Fibroblast of skin of left quadriceps (primary cell): ENCODE data around the gene SBNO1.
"Not testable (repeated sequence)": the region's sequence is repeated elsewhere in the genome, so short reads cannot be mapped to it uniquely, and the experiment has no call there.

ENCODE experiments used
- DNase-seq, 2 experiments: peaks; one replicate each; pipeline ENCODE4 v3.0.0-alpha.2; 2013; ENCODE audit warnings: low read depth in 2 of 2

SBNO1 gene

DNA sequence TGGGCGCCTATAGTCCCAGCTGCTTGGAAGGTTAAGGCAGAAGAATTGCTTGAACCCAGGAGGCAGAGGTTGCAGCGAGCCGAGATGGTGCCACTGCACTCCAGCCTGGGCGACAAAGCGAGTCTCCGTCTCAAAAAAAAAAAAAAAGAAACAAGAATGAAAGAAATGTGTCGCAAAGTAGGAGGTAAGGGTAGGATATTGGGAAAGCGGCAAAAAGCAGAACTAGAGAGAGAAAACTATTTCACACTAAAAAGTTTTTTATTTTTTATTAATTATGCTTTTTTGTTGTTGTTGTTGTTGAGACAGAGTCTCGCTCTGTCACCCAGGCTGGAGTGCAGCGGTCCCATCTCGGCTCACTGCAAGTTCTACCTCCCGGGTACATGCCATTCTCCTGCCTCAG lies 17.7 kb downstream of the SBNO1 start:
- no peak for DNase-seq

GRCh38 chr12:123344086-123344485 lies 20.6 kb downstream of the SBNO1 start:
- no peak for DNase-seq

DNA sequence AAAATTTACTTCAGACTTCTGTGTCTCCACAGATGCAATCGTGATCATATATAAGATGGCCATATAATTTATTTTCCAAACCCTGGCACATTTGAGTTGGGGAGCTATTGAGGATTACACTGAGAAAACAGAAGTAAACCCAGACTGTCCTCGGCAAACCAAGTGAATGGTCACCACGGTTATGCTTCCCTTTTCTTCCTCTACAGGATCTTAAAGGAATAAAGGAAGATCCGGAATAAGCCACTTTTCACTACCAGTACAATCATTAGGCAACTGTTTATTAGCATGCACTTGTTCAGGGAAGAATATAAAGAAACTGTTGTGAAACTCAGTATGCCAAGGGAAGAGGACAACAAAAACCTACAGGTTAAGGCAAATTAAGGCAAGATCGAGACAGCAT lies 27.6 kb downstream of the SBNO1 start:
- DNase-seq, result no peak

DNA sequence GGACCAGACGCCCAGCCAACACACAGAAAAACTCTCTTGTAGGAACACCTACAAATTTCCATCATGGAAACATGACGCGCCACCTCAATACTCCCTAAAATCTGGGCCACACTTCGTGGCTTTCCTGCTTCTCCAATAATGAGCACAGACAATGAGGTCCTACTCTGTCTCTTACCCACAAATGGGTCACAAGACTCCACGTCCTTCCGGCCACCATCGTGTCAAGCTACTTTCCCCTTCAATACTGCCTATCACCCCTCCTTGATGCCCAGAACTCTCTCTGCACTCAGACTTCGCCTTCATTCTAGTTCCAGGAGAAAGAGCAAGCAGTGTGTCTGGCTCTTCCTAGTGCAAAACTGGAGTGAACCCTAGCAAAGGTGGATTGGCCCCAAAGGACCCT lies 28.1 kb downstream of the SBNO1 start:
- no peak for DNase-seq

DNA sequence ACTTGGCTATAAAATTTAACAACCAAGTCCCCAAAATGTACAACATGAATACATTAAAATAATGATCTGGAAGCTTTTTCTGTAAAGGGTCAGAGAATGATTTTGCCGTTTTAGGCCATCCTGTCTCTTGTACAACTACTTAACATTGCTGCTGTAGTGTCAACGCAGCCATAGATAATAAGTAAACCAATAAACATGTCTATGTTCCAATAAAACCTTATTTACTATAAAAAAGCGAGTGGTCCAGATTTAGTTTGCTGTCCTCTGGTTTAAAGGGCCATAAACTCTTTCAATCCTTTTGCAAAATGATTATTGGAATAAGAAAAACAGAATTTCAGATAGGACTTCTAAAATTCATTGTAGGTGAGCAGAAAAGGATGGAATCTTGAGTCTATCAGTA lies 29.2 kb downstream of the SBNO1 start:
- DNase-seq, result no peak

DNA sequence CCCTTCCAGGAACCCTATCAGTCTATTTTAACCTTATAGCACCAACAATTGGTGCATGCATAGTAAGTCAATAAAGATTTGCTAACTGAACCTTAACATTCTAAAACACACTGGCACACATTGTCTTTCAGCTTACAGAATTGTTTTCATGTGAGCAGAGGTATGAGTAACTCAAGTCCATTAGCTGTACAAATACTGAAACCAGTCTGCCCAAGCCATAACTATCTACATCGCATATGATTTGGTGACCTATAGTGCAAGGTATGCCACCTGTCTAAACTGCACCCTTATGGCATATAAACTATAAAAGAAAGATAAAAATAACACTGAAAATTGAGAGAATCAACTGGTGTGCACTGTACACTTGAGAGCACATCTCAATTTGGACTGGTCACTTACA lies 34.8 kb downstream of the SBNO1 start:
- DNase-seq, result no peak

GRCh38 chr12:123319826-123320225 lies 44.8 kb downstream of the SBNO1 start:
- no peak for DNase-seq

GRCh38 chr12:123319273-123319672 lies 45.4 kb downstream of the SBNO1 start:
- no peak for DNase-seq

DNA sequence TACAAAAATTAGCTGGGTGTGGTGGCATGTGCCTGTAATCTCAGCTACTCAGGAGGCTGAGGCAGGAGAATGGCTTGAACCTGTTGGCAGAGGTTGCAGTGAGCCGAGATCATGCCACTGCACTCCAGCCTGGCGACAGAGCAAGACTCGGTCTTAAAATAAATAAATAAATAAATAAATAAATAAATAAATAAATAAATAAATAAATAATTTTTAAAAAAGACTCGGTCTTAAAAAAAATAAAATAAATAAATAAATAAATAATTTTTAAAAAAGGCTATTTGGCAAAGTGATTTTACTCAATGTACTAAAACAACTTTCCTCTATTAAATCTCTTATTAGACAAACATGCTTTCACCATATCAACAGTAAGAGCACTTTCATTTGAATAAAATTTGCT lies 51.6 kb downstream of the SBNO1 start:
- not testable (repeated sequence) for DNase-seq

DNA sequence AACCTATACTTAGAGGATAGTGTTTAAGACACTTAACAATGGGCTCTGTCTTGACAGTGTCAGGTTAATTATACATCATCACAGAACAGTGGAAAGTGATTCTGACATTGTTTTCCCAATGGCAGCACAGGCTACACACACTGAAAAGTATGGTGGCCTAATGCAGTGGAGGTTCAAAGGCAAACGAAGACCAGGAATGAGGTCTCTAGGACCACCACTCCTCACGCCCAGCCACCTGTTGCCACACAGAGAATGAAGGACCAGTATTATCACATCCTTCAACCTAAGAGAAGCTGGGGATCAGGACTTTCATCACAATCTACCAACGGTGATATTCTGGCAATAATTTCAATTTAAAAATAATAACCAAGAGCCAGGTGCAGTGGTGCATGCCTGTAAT lies 58.4 kb downstream of the SBNO1 start:
- no peak for DNase-seq

- no peak for DNase-seq
These were observed 59.5 kb downstream of the SBNO1 start for GRCh38 chr12:123305136-123305535.

DNA sequence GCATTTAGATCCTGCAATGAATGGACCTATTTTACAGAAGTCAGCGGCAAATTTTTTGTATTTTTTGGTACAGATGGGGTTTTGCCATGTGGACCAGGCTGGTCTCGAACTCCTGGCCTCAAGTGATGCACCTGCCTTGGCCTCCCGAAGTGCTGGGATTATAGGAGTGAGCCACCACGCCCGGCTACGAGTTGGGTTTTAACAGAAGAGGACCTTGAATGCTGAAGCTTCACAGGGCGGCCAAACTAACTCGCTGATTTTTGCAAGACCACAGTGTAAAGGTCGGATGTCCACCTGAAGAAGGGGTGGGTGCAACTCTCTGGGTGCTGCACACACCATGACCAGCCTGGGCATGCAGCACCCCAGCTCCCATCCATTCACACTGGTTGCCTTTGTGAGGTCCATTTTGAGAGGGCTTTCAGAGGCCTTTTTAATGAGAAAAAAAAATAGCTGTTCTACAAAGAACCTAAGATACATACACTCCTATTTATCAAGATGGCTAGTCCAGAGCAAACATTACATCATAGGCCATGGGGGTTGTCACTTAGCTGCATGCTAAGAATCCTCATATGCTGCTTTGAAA lies 71.4 kb downstream of the SBNO1 start:
- no peak for DNase-seq

GRCh38 chr12:123289911-123290310 lies 74.7 kb downstream of the SBNO1 start:
- DNase-seq, result no peak

DNA sequence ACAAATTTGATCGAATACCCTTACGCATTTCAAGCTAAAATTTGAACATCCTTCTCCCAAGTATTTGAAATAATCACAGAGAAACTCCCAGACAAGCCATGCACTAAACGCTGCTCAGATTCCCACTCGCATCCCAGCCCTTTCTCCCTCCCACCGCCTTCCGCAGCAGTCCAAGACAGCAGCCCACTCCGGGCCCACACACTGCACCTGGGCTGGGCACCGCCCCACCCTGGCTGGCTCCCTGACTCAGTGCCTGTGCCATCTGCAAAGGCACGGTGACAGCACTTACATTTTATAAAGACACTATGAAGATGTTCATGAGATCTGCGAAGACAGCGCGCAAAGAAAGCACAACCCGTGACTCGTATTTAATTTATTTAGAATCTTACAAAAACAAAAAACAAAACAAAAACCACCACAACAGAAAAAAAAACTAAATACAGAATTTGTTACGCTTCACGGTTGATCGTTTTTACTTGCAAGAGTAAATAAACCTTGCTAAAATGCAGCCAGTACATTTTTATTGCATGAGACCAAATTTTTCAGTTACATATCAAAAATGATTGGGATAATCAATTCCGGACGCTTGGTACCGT lies 75.8 kb downstream of the SBNO1 start:
- DNase-seq, result no peak

DNA sequence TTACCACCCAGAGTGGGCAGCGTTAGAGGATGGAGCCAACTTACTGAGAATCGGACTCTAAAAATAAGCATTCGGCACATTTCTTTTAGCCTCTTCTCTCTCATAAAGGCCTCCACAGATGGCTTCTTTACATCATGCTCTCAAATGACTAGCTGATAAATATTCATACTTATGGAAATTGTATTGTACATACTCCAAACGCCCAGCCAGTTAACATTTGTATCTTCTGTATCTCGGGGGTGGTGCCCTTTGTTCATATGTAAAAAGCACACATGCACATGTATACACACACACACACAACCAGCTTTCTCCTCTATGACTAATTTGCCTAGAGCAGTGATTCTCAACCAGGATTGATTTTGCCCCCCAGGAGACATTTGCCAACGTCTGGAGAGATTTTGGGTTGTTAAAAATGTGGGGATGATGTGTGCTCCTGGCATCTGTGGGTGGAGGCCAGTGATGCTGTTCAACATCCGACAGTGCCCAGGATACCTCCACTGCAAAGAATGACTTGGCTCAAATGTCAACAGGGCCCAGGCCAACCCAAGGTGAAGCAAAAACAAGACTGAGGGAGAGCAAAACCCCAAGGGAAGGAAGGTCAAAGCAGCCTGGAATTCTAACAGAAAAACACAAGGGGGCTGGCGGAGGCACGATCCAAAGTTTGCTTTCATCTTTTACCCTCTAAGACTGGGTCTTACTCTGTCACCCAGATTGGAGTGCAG lies 77.8 kb downstream of the SBNO1 start:
- no peak for DNase-seq

GRCh38 chr12:123284669-123285068 lies 80.0 kb downstream of the SBNO1 start:
- no peak for DNase-seq

- no peak for DNase-seq
These were observed 81.2 kb downstream of the SBNO1 start for GRCh38 chr12:123283461-123283860.

DNA sequence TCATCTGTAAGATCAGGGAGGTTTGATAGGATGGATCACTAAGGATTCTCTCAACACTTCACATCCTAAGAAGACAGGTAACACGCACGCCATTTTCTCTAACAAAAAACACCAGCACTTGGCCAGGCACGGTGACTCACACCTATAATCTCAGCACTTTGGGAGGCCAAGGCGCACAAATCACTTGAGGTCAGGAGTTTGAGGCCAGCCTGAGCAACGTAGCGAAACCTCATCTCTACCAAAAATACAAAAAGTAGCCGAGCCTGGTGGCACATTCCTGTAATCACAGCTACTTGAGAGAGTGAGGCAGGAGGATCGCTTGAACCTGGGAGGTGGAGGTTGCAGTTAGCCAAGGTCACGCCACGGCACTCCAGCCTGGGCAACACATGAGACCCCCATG lies 82.5 kb downstream of the SBNO1 start:
- no peak for DNase-seq

DNA sequence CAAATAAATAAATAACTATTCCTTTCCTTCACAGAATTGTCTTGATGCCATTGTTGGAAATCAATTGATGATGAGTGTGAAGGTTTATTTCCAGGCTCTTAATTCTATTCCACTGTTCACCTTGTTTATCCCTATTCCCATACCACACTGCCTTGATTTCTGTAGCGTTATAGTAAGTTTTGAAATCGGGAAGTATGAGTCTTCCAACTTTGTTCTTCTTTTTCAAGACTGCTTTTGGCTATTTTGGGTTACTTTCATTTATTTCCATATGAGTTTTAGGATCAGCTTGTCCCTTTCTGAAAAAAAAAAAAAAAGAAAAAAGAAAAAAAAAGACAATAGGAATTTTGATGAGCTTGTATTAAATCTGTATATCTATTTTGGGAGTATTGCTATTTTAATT lies 83.7 kb downstream of the SBNO1 start:
- DNase-seq, result no peak

GRCh38 chr12:123278101-123278627 lies 86.5 kb downstream of the SBNO1 start:
- no peak for DNase-seq

GRCh38 chr12:123273166-123273565 lies 91.5 kb downstream of the SBNO1 start:
- no peak for DNase-seq

DNA sequence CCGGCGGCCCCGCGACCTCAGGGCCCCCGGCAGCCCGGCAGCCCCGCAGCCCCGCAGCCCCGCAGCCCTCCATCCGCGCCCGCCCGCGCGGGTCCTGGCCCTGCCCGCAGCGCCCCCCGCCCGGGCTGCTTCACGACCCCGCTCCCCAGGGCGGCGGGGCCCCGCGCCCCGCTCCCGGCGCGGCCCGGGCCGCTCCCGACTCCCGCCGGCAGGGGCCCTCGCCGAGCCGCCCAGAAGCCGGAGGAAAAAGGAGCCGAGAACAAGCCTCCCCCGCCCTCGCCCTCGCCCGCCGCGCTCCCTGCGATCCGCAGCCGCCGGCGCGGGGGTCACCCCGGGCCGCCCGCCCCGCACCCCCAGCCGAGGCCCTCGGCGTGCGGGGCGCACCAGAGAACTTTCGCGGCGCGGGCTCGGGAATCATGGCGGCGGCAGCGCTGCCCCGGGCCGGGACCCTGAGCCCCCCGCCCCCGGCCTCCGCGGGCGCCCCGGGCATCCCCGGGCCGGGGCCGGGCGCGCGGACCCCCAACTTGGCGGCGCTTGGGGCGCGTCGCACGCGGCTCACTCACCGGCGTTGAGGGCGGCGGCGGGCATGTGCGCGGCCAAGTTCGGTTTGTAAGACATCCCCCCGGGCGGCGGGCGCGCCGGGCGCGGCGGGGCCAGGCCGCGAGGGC lies 93.5 kb downstream of the SBNO1 start:
- DNase-seq, result no peak
